HepG2 (cell line): ENCODE measurements around the gene VAMP8. TPM values are rescaled to one million over a fixed set of nuclear protein-coding genes. Genes with fewer than 3 reads are reported as not detected.

Experiments used
- BCL6 ChIP-seq: IDR thresholded peaks from 2 replicates; pipeline ENCODE4 v1.6.1; 2016; ENCODE audit warnings: missing genetic modification reagents, missing compliant biosample characterization
- EEA1 ChIP-seq: sonication (generic); formaldehyde crosslinking; IDR thresholded peaks from 2 replicates; pipeline ENCODE4 v1.5.1; 2020; ENCODE audit warnings: mild to moderate bottlenecking, missing genetic modification reagents, borderline replicate concordance
- EED ChIP-seq: sonication (generic); formaldehyde crosslinking; IDR thresholded peaks from 2 replicates; pipeline ENCODE4 v1.5.0; 2020; ENCODE audit warnings: mild to moderate bottlenecking, missing genetic modification reagents
- MLLT10 ChIP-seq: sonication (generic); formaldehyde crosslinking; IDR thresholded peaks from 2 replicates; pipeline ENCODE4 v1.4.0; 2020; ENCODE audit warnings: missing genetic modification reagents
- NFRKB ChIP-seq: fragments of 450-650 bp; IDR thresholded peaks from 2 replicates; pipeline ENCODE4 v1.6.1; 2017
- SAP130 ChIP-seq: IDR thresholded peaks from 2 replicates; pipeline ENCODE4 v1.6.1; 2016; ENCODE audit warnings: low read depth
- TEAD2 ChIP-seq: sonication (generic); formaldehyde crosslinking; IDR thresholded peaks from 2 replicates; pipeline ENCODE4 v1.9.0; 2021; ENCODE audit warnings: missing genetic modification reagents
- ZMYM3 ChIP-seq: sonication (generic); formaldehyde crosslinking; IDR thresholded peaks from 2 replicates; pipeline ENCODE4 v1.5.1; 2020; ENCODE audit warnings: mild to moderate bottlenecking, missing genetic modification reagents
- ZNF234 ChIP-seq: sonication (generic); formaldehyde crosslinking; conservative IDR thresholded peaks from 2 replicates; pipeline ENCODE4 v1.5.1; 2020; ENCODE audit warnings: mild to moderate bottlenecking, missing genetic modification reagents
- ZNF263 ChIP-seq: sonication (generic); formaldehyde crosslinking; IDR thresholded peaks from 2 replicates; pipeline ENCODE4 v1.4.0; 2020; ENCODE audit warnings: missing genetic modification reagents
- ZNF350 ChIP-seq: sonication (generic); formaldehyde crosslinking; IDR thresholded peaks from 2 replicates; pipeline ENCODE4 v1.4.0; 2020; ENCODE audit warnings: mild to moderate bottlenecking, low read depth, missing genetic modification reagents, borderline replicate concordance
- ZNF44 ChIP-seq: sonication (generic); formaldehyde crosslinking; IDR thresholded peaks from 2 replicates; pipeline ENCODE4 v1.5.1; 2020; ENCODE audit warnings: mild to moderate bottlenecking, missing genetic modification reagents
- ZNF496 ChIP-seq: sonication (generic); formaldehyde crosslinking; IDR thresholded peaks from 2 replicates; pipeline ENCODE4 v1.8.1; 2023; ENCODE audit warnings: mild to moderate bottlenecking, moderate library complexity, missing genetic modification reagents; ENCODE audit not compliant: insufficient replicate concordance
- ZNF547 ChIP-seq: sonication (generic); formaldehyde crosslinking; IDR thresholded peaks from 2 replicates; pipeline ENCODE4 v1.5.1; 2020; ENCODE audit warnings: mild to moderate bottlenecking, missing genetic modification reagents
- ZNF569 ChIP-seq: sonication (generic); formaldehyde crosslinking; IDR thresholded peaks from 2 replicates; pipeline ENCODE4 v1.5.0; 2020; ENCODE audit warnings: mild to moderate bottlenecking, missing genetic modification reagents, moderate library complexity, borderline replicate concordance
- ZNF766 ChIP-seq: sonication (generic); formaldehyde crosslinking; IDR thresholded peaks from 2 replicates; pipeline ENCODE4 v1.5.0; 2020; ENCODE audit warnings: missing genetic modification reagents, borderline replicate concordance
- ZSCAN20 ChIP-seq: sonication (generic); formaldehyde crosslinking; IDR thresholded peaks from 2 replicates; pipeline ENCODE4 v1.4.0; 2020; ENCODE audit warnings: missing genetic modification reagents, mild to moderate bottlenecking, borderline replicate concordance
- polyA plus RNA-seq, 8 experiments: library from polyadenylated mRNA; depleted of rRNA in 3 of 8; stranded (reverse) in 7 of 8; unstranded in 1 of 8; fragments of >200 nt; fragmentation: Illumina TruSeq in 4 of 8; extraction: Trizol in 4 of 8; gene quantifications; 2 replicates each; pipeline versions ENCODE4 v1.2.1 to v1.2.3, GENCODE V29; 2011 to 2016; ENCODE audit warnings: low read depth in 4 of 8, missing spikeins in 1 of 8, mixed read lengths in 1 of 8; ENCODE audit not compliant: insufficient read depth in 1 of 8
- total RNA-seq, 5 experiments: library from RNA; depleted of rRNA; stranded (reverse); fragments of >200 nt; fragmentation: Illumina TruSeq; extraction: Trizol; gene quantifications; 2 replicates each; pipeline ENCODE4 v1.2.3, GENCODE V29; 2016; ENCODE audit warnings: low read depth in 1 of 5
- TF ChIP-seq, protein P1 (sequence below): sonication (generic); formaldehyde crosslinking; IDR thresholded peaks from 2 replicates; pipeline ENCODE4 v1.4.0; 2020; ENCODE audit warnings: missing genetic modification reagents, mild to moderate bottlenecking, borderline replicate concordance
- TF ChIP-seq, protein P2 (sequence below): sonication (generic); formaldehyde crosslinking; IDR thresholded peaks from 2 replicates; pipeline ENCODE4 v1.5.1; 2020; ENCODE audit warnings: mild to moderate bottlenecking, missing genetic modification reagents, borderline replicate concordance
- TF ChIP-seq, protein P3 (sequence below): sonication (generic); formaldehyde crosslinking; conservative IDR thresholded peaks from 2 replicates; pipeline ENCODE4 v1.4.0; 2020; ENCODE audit warnings: missing genetic modification reagents
- TF ChIP-seq, protein P4 (sequence below): sonication (generic); formaldehyde crosslinking; IDR thresholded peaks from 2 replicates; pipeline ENCODE4 v1.8.1; 2023; ENCODE audit warnings: mild to moderate bottlenecking, inconsistent platforms, moderate library complexity, missing genetic modification reagents, borderline replicate concordance
- TF ChIP-seq, protein P5 (sequence below): sonication (generic); IDR thresholded peaks from 2 replicates; pipeline ENCODE4 v1.6.1; 2016; ENCODE audit warnings: low read depth, borderline replicate concordance
- TF ChIP-seq, protein P6 (sequence below): sonication (generic); formaldehyde crosslinking; IDR thresholded peaks from 2 replicates; pipeline ENCODE4 v1.8.1; 2023; ENCODE audit warnings: missing genetic modification reagents, mild to moderate bottlenecking, borderline replicate concordance

VAMP8 gene
- total and polyA plus RNA-seq, 2 of the 13 experiments (the other 11 are each of a cell fraction or from before 2014, with no cell fraction given), result 83.3 to 157 TPM

DNA sequence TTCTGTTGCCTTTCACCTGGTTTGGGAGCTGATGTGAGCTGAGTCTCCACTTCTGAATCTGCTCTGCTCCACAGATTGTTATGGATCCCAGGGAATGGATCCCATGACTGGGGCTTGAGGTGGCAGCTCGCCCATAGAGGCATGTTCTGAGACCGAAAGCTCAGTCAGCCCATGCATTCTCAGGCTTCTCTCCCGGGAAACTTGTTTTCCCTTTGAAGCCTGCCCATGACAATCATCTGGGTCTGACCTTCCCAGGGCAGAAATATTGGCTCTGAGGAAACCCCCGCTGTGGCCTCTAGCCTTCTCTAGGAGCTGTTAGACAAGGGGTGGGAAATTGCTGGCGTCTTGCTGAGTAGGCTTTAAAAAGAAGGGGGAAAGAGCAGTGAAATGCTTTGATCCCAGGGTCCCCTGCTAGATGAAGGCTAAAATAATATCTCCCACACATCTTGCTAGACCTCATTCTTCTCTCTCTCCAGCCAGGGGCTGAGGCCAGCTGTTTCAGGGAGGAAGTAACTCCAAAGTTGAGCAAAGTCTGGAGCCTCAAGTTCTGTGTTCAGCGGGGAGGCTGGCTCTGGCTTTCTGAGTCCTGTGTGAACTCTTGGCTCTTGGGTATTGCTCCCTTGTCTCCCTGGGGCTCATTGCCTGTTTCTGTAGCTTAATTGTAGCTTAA lies 2.0 kb downstream of the VAMP8 start (continued):
- TF ChIP-seq, protein P1, sequence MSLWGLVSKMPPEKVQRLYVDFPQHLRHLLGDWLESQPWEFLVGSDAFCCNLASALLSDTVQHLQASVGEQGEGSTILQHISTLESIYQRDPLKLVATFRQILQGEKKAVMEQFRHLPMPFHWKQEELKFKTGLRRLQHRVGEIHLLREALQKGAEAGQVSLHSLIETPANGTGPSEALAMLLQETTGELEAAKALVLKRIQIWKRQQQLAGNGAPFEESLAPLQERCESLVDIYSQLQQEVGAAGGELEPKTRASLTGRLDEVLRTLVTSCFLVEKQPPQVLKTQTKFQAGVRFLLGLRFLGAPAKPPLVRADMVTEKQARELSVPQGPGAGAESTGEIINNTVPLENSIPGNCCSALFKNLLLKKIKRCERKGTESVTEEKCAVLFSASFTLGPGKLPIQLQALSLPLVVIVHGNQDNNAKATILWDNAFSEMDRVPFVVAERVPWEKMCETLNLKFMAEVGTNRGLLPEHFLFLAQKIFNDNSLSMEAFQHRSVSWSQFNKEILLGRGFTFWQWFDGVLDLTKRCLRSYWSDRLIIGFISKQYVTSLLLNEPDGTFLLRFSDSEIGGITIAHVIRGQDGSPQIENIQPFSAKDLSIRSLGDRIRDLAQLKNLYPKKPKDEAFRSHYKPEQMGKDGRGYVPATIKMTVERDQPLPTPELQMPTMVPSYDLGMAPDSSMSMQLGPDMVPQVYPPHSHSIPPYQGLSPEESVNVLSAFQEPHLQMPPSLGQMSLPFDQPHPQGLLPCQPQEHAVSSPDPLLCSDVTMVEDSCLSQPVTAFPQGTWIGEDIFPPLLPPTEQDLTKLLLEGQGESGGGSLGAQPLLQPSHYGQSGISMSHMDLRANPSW, result no peak
- TF ChIP-seq ZSCAN20 (CRISPR knock-in tag) (no peak), ZMYM3 (CRISPR knock-in tag) (no peak), MLLT10 (CRISPR knock-in tag) (no peak), ZNF263 (0 out of 2 replicates have a peak, but pooled peaks have one; percentile 2), ZNF547 (no peak), TEAD2 (CRISPR knock-in tag) (no peak), ZNF496 (CRISPR knock-in tag) (no peak), EED (CRISPR knock-in tag) (no peak; the same call in 1 of the 2 replicates), ZNF234 (CRISPR knock-in tag) (no peak), ZNF44 (CRISPR knock-in tag) (no peak), NFRKB (no peak), ZNF569 (CRISPR knock-in tag) (no peak), SAP130 (CRISPR knock-in tag) (0 out of 2 replicates have a peak, but pooled peaks have one; percentile 17), ZNF350 (CRISPR knock-in tag) (0 out of 2 replicates have a peak, but pooled peaks have one; percentile 43), ZNF766 (no peak), EEA1 (no peak), BCL6 (no peak)
- TF ChIP-seq, protein P2, sequence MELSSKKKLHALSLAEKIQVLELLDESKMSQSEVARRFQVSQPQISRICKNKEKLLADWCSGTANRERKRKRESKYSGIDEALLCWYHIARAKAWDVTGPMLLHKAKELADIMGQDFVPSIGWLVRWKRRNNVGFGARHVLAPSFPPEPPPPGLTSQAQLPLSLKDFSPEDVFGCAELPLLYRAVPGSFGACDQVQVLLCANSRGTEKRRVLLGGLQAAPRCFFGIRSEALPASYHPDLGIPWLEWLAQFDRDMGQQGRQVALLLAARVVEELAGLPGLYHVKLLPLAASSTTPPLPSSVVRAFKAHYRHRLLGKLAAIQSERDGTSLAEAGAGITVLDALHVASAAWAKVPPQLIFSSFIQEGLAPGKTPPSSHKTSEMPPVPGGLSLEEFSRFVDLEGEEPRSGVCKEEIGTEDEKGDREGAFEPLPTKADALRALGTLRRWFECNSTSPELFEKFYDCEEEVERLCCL (CRISPR knock-in tag), result no peak
- TF ChIP-seq, protein P3, sequence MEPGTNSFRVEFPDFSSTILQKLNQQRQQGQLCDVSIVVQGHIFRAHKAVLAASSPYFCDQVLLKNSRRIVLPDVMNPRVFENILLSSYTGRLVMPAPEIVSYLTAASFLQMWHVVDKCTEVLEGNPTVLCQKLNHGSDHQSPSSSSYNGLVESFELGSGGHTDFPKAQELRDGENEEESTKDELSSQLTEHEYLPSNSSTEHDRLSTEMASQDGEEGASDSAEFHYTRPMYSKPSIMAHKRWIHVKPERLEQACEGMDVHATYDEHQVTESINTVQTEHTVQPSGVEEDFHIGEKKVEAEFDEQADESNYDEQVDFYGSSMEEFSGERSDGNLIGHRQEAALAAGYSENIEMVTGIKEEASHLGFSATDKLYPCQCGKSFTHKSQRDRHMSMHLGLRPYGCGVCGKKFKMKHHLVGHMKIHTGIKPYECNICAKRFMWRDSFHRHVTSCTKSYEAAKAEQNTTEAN (CRISPR knock-in tag), result no peak
- TF ChIP-seq, protein P4, sequence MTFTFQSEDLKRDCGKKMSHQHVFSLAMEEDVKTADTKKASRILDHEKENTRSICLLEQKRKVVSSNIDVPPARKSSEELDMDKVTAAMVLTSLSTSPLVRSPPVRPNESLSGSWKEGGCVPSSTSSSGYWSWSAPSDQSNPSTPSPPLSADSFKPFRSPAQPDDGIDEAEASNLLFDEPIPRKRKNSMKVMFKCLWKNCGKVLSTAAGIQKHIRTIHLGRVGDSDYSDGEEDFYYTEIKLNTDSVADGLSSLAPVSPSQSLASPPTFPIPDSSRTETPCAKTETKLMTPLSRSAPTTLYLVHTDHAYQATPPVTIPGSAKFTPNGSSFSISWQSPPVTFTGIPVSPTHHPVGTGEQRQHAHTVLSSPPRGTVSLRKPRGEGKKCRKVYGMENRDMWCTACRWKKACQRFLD (CRISPR knock-in tag), result no peak
- TF ChIP-seq, protein P5, sequence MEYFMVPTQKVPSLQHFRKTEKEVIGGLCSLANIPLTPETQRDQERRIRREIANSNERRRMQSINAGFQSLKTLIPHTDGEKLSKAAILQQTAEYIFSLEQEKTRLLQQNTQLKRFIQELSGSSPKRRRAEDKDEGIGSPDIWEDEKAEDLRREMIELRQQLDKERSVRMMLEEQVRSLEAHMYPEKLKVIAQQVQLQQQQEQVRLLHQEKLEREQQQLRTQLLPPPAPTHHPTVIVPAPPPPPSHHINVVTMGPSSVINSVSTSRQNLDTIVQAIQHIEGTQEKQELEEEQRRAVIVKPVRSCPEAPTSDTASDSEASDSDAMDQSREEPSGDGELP, result peak; percentile 26; the same call in 1 of the 2 replicates
- TF ChIP-seq, protein P6, sequence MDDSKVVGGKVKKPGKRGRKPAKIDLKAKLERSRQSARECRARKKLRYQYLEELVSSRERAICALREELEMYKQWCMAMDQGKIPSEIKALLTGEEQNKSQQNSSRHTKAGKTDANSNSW, result no peak
